Stimulated activated CD4-positive, alpha-beta T cell treated with anti-CD3 and anti-CD28 coated beads, Interleukin-15, amount 100 ng/mL, for 48 hours (primary cell): ENCODE data around the gene CCDC88C.

ENCODE experiments used
- DNase-seq, 2 donors: peaks; one replicate each; pipeline ENCODE4 v3.0.0-alpha.2; 2020; ENCODE audit warnings: low read depth in 2 of 2

The CCDC88C gene

GRCh38 chr14:91396959-91397815 is 20.4 kb downstream of the CCDC88C start:
- no peak for DNase-seq

- no peak for DNase-seq
Measured at GRCh38 chr14:91396013-91396660, 21.5 kb downstream of the CCDC88C start.

- no peak for DNase-seq
Measured at GRCh38 chr14:91395466-91395865, 22.2 kb downstream of the CCDC88C start.

- DNase-seq, result no peak
Measured at GRCh38 chr14:91394105-91395081, 23.2 kb downstream of the CCDC88C start.

- DNase-seq, result no peak
Measured at GRCh38 chr14:91392623-91393303, 24.9 kb downstream of the CCDC88C start.

GRCh38 chr14:91390165-91390778 is 27.3 kb downstream of the CCDC88C start:
- no peak for DNase-seq

GRCh38 chr14:91389150-91389549 is 28.5 kb downstream of the CCDC88C start:
- DNase-seq, result no peak

- no peak for DNase-seq
Measured at GRCh38 chr14:91388551-91388975, 29.1 kb downstream of the CCDC88C start.

GRCh38 chr14:91387951-91388381 is 29.7 kb downstream of the CCDC88C start:
- no peak for DNase-seq

GRCh38 chr14:91387169-91387835 is 30.3 kb downstream of the CCDC88C start:
- no peak for DNase-seq

- no peak for DNase-seq
Measured at GRCh38 chr14:91385697-91386096, 31.9 kb downstream of the CCDC88C start.

- DNase-seq, result no peak
Measured at GRCh38 chr14:91385224-91385623, 32.4 kb downstream of the CCDC88C start.

- DNase-seq, result no peak
Measured at GRCh38 chr14:91383439-91383838, 34.2 kb downstream of the CCDC88C start.

- no peak for DNase-seq
Measured at GRCh38 chr14:91381801-91382670, 35.6 kb downstream of the CCDC88C start.

GRCh38 chr14:91380610-91381371 is 36.8 kb downstream of the CCDC88C start:
- no peak for DNase-seq

GRCh38 chr14:91380123-91380522 is 37.5 kb downstream of the CCDC88C start:
- DNase-seq, result no peak

GRCh38 chr14:91379579-91379932 is 38.1 kb downstream of the CCDC88C start:
- DNase-seq, result no peak

- DNase-seq, result no peak
Measured at GRCh38 chr14:91378930-91379578, 38.6 kb downstream of the CCDC88C start.
